OCI-LY1 (cell line): ENCODE measurements around the gene DPY19L3.

ENCODE experiments used
- EZH2 ChIP-seq: fragments of 200-600 bp; sonication (generic), shearing (Covaris generic); IDR thresholded peaks from 2 replicates; pipeline ENCODE4 v1.8.0; 2017; ENCODE audit warnings: borderline replicate concordance, mixed run types, mild to moderate bottlenecking, antibody characterized with exemption, low read length, moderate library complexity, mixed read lengths
- TF ChIP-seq, protein P1 (sequence below): fragments of 200-600 bp; sonication (generic), shearing (Covaris generic); IDR thresholded peaks from 2 replicates; pipeline ENCODE4 v1.5.1; 2017; ENCODE audit warnings: mild to moderate bottlenecking, antibody characterized with exemption, low read length, moderate library complexity, mixed read lengths

- TF ChIP-seq, protein P1, sequence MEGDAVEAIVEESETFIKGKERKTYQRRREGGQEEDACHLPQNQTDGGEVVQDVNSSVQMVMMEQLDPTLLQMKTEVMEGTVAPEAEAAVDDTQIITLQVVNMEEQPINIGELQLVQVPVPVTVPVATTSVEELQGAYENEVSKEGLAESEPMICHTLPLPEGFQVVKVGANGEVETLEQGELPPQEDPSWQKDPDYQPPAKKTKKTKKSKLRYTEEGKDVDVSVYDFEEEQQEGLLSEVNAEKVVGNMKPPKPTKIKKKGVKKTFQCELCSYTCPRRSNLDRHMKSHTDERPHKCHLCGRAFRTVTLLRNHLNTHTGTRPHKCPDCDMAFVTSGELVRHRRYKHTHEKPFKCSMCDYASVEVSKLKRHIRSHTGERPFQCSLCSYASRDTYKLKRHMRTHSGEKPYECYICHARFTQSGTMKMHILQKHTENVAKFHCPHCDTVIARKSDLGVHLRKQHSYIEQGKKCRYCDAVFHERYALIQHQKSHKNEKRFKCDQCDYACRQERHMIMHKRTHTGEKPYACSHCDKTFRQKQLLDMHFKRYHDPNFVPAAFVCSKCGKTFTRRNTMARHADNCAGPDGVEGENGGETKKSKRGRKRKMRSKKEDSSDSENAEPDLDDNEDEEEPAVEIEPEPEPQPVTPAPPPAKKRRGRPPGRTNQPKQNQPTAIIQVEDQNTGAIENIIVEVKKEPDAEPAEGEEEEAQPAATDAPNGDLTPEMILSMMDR = no peak
- TF ChIP-seq EZH2 = no peak
Observed at GRCh38 chr19:32456406-32456805, 50.8 kb downstream of the DPY19L3 start.
